HFFc6 (cell line): ENCODE data around the gene CEBPA. TPM values are rescaled to one million over a fixed set of nuclear protein-coding genes. Genes with fewer than 3 reads are reported as not detected.

Experiments
- DNase-seq: peaks from one replicate; pipeline ENCODE4 v3.0.0-alpha.2; 2018
- H3K27ac Mint-ChIP-seq: 2 replicates; pipeline ENCODE4 v1.8.0; 2020; ENCODE audit warnings: mild to moderate bottlenecking, mixed read lengths
- H3K27me3 Mint-ChIP-seq: 2 replicates; pipeline ENCODE4 v1.8.0; 2021; ENCODE audit warnings: mild to moderate bottlenecking, moderate library complexity, mixed read lengths; ENCODE audit not compliant: insufficient read depth
- H3K36me3 Mint-ChIP-seq: 2 replicates; pipeline ENCODE4 v1.8.0; 2021; ENCODE audit warnings: low read depth, mixed read lengths
- H3K4me1 Mint-ChIP-seq: 2 replicates; pipeline ENCODE4 v1.8.0; 2020; ENCODE audit warnings: low read depth, mixed read lengths
- H3K4me3 Mint-ChIP-seq: 2 replicates; pipeline ENCODE4 v1.8.0; 2020; ENCODE audit warnings: mild to moderate bottlenecking, moderate library complexity, mixed read lengths
- H3K9me3 Mint-ChIP-seq: 2 replicates; pipeline ENCODE4 v1.8.0; 2020; ENCODE audit warnings: mild to moderate bottlenecking, mixed read lengths
- CTCF ChIP-seq: fragments of 200-600 bp; sonication (generic); IDR thresholded peaks from 2 replicates; pipeline ENCODE4 v1.5.0; 2021; ENCODE audit warnings: antibody characterized with exemption, mild to moderate bottlenecking
- total RNA-seq, 6 experiments: library from RNA; stranded (reverse); fragmentation: NEBNext Ultra II Directional; extraction: Animal tissue kit (Norgen Biotek cat#: 25700); gene quantifications; 2 replicates in 1 of 6; 3 replicates in 5 of 6; pipeline ENCODE4 v1.2.3, GENCODE V29; 2021

The CEBPA gene
- total RNA-seq, 6 experiments from 2014 or later: 0.12 to 0.24 (median 0.14) TPM; not detected in 1

GRCh38 chr19:33294058-33294798 lies 8.1 kb downstream of the CEBPA start:
- peaks cover 51% of the 10 kb centered on the region for H3K4me1 Mint-ChIP-seq
- peak overlapping the region; percentile 74; the same call in 1 of the 2 replicates for H3K4me3 Mint-ChIP-seq
- no peaks in the 10 kb centered on the region for H3K9me3 Mint-ChIP-seq
- H3K27me3 Mint-ChIP-seq: peaks cover 2% of the 10 kb centered on the region
- TF ChIP-seq CTCF: no peak
- H3K36me3 Mint-ChIP-seq: no peaks in the 10 kb centered on the region; the same call in 1 of the 2 replicates
- peak overlapping the region; percentile 90 for H3K27ac Mint-ChIP-seq
- DNase-seq: no peak

- H3K9me3 Mint-ChIP-seq: peaks cover 4% of the 10 kb centered on the region; the same call in 1 of the 2 replicates
- peaks cover 51% of the 10 kb centered on the region for H3K4me1 Mint-ChIP-seq
- DNase-seq: peak; percentile 84
- H3K4me3 Mint-ChIP-seq: peak overlapping the region; percentile 74
- H3K27me3 Mint-ChIP-seq: peaks cover 2% of the 10 kb centered on the region
- H3K36me3 Mint-ChIP-seq: peaks cover 5% of the 10 kb centered on the region; the same call in 1 of the 2 replicates
- TF ChIP-seq CTCF: peak; percentile 27
- H3K27ac Mint-ChIP-seq: peak overlapping the region; percentile 90
Observed at GRCh38 chr19:33293255-33294057, 8.9 kb downstream of the CEBPA start.

GRCh38 chr19:33292595-33293254 lies 9.6 kb downstream of the CEBPA start:
- peak overlapping the region; percentile 90 for H3K27ac Mint-ChIP-seq
- peaks cover 4% of the 10 kb centered on the region for H3K27me3 Mint-ChIP-seq
- DNase-seq: peak; percentile 42
- H3K9me3 Mint-ChIP-seq: peaks cover 4% of the 10 kb centered on the region
- H3K4me3 Mint-ChIP-seq: peak overlapping the region; percentile 74
- TF ChIP-seq CTCF: no peak
- H3K4me1 Mint-ChIP-seq: peaks cover 51% of the 10 kb centered on the region
- peaks cover 5% of the 10 kb centered on the region; the same call in 1 of the 2 replicates for H3K36me3 Mint-ChIP-seq

- peaks cover 4% of the 10 kb centered on the region for H3K9me3 Mint-ChIP-seq
- DNase-seq: no peak
- no peak overlapping the region for H3K27ac Mint-ChIP-seq
- peaks cover 5% of the 10 kb centered on the region; the same call in 1 of the 2 replicates for H3K36me3 Mint-ChIP-seq
- peaks cover 8% of the 10 kb centered on the region for H3K27me3 Mint-ChIP-seq
- no peak for TF ChIP-seq CTCF
- no peak overlapping the region for H3K4me3 Mint-ChIP-seq
- H3K4me1 Mint-ChIP-seq: peaks cover 44% of the 10 kb centered on the region
Observed at GRCh38 chr19:33291623-33292534, 10.5 kb downstream of the CEBPA start.
